Smooth muscle cell (in vitro differentiated cells): ENCODE data around the gene SEPTIN7. TPM values are rescaled to one million over a fixed set of nuclear protein-coding genes. Genes with fewer than 3 reads are reported as not detected.
A peak's percentile ranks its signal among the peaks of the same experiment; 100 is the strongest.

ENCODE experiments used
- DNase-seq: peaks from one replicate; lab custom pipeline; 2025; ENCODE audit not compliant: unreplicated experiment; lab: John Stamatoyannopoulos, UW
- H2AFZ ChIP-seq: fragments of 200-600 bp; sonication (generic); 2 replicates; pipeline ENCODE4 v1.6.0; 2016; ENCODE audit warnings: antibody characterized with exemption, low read depth, mild to moderate bottlenecking
- H3F3A ChIP-seq: fragments of 200-600 bp; sonication (generic); 2 replicates; pipeline ENCODE4 v1.6.0; 2017; ENCODE audit warnings: antibody characterized with exemption, low read depth
- H3K27ac ChIP-seq: fragments of 200-600 bp; sonication (generic); 2 replicates; pipeline ENCODE4 v1.5.1; 2016; ENCODE audit warnings: low read depth, mild to moderate bottlenecking
- H3K27me3 ChIP-seq: fragments of 200-600 bp; sonication (generic); 2 replicates; pipeline ENCODE4 v1.6.1; 2016; ENCODE audit warnings: low read depth, mild to moderate bottlenecking
- H3K36me3 ChIP-seq: fragments of 200-600 bp; sonication (generic); 2 replicates; pipeline ENCODE4 v1.5.1; 2016; ENCODE audit warnings: low read depth
- H3K4me1 ChIP-seq: fragments of 200-600 bp; sonication (generic); 2 replicates; pipeline ENCODE4 v1.5.1; 2016; ENCODE audit warnings: low read depth
- H3K4me2 ChIP-seq: fragments of 200-600 bp; sonication (generic); 2 replicates; pipeline ENCODE4 v1.6.0; 2016; ENCODE audit warnings: mild to moderate bottlenecking
- H3K4me3 ChIP-seq: fragments of 200-600 bp; sonication (generic); 2 replicates; pipeline ENCODE4 v1.5.1; 2016; ENCODE audit warnings: mild to moderate bottlenecking
- H3K79me2 ChIP-seq: fragments of 200-600 bp; sonication (generic); 2 replicates; pipeline ENCODE4 v1.6.0; 2016; ENCODE audit warnings: low read depth, mild to moderate bottlenecking
- H3K9ac ChIP-seq: fragments of 200-600 bp; sonication (generic); 2 replicates; pipeline ENCODE4 v1.6.0; 2016; ENCODE audit warnings: low read depth
- H3K9me3 ChIP-seq: fragments of 200-600 bp; sonication (generic); replicated peaks from 2 replicates; pipeline ENCODE4 v1.5.1; 2016; ENCODE audit warnings: low read depth
- H4K20me1 ChIP-seq: fragments of 200-600 bp; sonication (generic); 2 replicates; pipeline ENCODE4 v1.6.0; 2016; ENCODE audit warnings: low read depth
- WGBS: methylation state at CpG from one replicate; pipeline ENCODE4 v1.1.7; 2016; ENCODE audit warnings: low lambda C conversion rate; 5-methylcytosine and 5-hydroxymethylcytosine counted together
- polyA plus RNA-seq: library from polyadenylated mRNA; unstranded; fragments of >200 nt; fragmentation: Nextera tagmentation; extraction: Ambion mirVana; gene quantifications from 2 replicates; pipeline ENCODE4 v1.2.1, GENCODE V29; 2016
- total RNA-seq: library from RNA; depleted of rRNA; stranded (reverse); fragments of >200 nt; gene quantifications from 2 replicates; pipeline ENCODE4 v1.2.3, GENCODE V29; 2014
- TF ChIP-seq, protein P1 (sequence below): fragments of 200-600 bp; sonication (generic); IDR thresholded peaks from 2 replicates; pipeline ENCODE4 v1.5.1; 2017; ENCODE audit warnings: borderline replicate concordance, mild to moderate bottlenecking, antibody characterized with exemption; ENCODE audit not compliant: insufficient read depth, poor library complexity, severe bottlenecking

The SEPTIN7 gene
- total and polyA plus RNA-seq, 2 experiments from 2014 or later = 452 to 491 TPM

DNA sequence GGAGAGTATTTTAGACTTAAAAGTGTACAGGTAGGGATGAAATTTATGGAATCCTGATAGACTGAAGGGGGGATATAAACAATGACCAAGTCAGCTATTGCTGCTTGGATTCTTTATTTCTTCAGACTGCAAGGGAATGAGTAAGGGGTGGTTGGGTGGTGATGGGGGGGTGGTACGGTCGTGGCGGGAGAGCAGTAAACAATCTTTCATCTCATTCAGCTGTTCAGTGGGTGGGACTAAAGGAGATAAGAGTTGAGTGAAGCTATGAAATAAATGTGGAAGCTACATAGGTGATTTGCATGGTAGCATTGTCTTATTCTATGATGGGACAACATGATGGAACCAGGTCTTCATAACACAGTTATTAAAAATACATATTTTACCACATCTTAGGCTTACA, 1.8 kb downstream of the SEPTIN7 start:
- peak overlapping the region; percentile 87 for H3K4me2 ChIP-seq
- peaks cover 55% of the 10 kb centered on the region for H4K20me1 ChIP-seq
- H2AFZ ChIP-seq = no peak overlapping the region
- peaks cover 76% of the 10 kb centered on the region for H3K79me2 ChIP-seq
- no peaks in the 10 kb centered on the region for H3K36me3 ChIP-seq
- 8% methylated on average over 3 of the region's 3 CpGs for WGBS
- H3K9me3 ChIP-seq = no peaks in the 10 kb centered on the region
- peaks cover 6% of the 10 kb centered on the region for H3F3A ChIP-seq
- H3K4me1 ChIP-seq = peaks cover 24% of the 10 kb centered on the region
- TF ChIP-seq, protein P1, sequence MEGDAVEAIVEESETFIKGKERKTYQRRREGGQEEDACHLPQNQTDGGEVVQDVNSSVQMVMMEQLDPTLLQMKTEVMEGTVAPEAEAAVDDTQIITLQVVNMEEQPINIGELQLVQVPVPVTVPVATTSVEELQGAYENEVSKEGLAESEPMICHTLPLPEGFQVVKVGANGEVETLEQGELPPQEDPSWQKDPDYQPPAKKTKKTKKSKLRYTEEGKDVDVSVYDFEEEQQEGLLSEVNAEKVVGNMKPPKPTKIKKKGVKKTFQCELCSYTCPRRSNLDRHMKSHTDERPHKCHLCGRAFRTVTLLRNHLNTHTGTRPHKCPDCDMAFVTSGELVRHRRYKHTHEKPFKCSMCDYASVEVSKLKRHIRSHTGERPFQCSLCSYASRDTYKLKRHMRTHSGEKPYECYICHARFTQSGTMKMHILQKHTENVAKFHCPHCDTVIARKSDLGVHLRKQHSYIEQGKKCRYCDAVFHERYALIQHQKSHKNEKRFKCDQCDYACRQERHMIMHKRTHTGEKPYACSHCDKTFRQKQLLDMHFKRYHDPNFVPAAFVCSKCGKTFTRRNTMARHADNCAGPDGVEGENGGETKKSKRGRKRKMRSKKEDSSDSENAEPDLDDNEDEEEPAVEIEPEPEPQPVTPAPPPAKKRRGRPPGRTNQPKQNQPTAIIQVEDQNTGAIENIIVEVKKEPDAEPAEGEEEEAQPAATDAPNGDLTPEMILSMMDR = no peak
- no peak for DNase-seq
- H3K4me3 ChIP-seq = peak overlapping the region; percentile 90
- peak overlapping the region; percentile 97 for H3K27ac ChIP-seq
- H3K27me3 ChIP-seq = no peaks in the 10 kb centered on the region
- H3K9ac ChIP-seq = peak overlapping the region; percentile 91

DNA sequence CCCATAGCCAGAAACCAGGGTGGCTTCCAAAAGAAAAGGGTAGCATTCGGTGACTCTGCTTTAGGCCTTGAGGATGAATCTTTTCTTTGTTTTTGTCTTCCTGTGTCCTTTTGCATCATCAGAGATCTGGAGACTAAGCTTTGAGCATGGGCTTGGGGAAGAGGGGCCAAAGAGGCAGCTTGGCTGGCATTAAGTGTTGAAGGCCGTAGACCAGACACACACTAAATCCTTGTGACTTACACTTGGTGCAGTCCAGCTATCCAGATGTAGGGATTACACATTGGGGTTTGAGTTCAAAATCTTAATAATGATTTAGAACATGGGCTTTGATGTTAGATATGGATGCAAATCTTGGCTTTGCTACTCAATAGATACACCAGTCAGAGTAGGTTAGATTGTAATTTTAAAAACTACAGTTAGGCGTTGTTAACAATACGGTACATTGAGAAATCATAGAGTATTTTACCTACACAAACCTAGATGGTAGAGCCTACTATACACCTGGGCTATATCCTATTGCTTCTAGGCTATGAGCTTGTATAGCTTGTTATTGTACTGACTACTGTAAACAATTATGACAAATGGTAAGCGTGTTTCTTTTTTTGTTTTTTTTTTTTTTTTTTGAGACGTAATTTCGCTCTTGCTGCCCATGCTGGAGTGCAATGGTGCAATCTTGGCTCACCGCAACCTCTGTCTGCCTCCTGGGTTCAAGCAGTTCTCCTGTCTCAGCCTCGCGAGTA, 3.5 kb downstream of the SEPTIN7 start:
- Histone ChIP-seq H3F3A (peaks cover 6% of the 10 kb centered on the region), H3K36me3 (no peaks in the 10 kb centered on the region), H3K79me2 (peaks cover 82% of the 10 kb centered on the region), H4K20me1 (peaks cover 73% of the 10 kb centered on the region), H3K4me2 (peak overlapping the region; percentile 87), H3K4me1 (peaks cover 21% of the 10 kb centered on the region), H3K27ac (peak overlapping the region; percentile 97), H3K4me3 (peak overlapping the region; percentile 90), H3K9ac (no peak overlapping the region), H2AFZ (no peak overlapping the region), H3K27me3 (no peaks in the 10 kb centered on the region), H3K9me3 (no peaks in the 10 kb centered on the region)
- no peak for DNase-seq
- TF ChIP-seq, protein P1 = no peak
- WGBS = 83% methylated on average over 10 of the region's 10 CpGs

GRCh38 chr7:35805876-35806275, 5.0 kb downstream of the SEPTIN7 start:
- H3K4me1 ChIP-seq = peaks cover 16% of the 10 kb centered on the region
- H3K36me3 ChIP-seq = no peaks in the 10 kb centered on the region
- whole genome bisulfite sequencing = 75% methylated on average over 3 of the region's 3 CpGs
- H4K20me1 ChIP-seq = peaks cover 88% of the 10 kb centered on the region
- no peak overlapping the region for H3K27ac ChIP-seq
- H3K9me3 ChIP-seq = no peaks in the 10 kb centered on the region
- no peak overlapping the region for H3K4me2 ChIP-seq
- TF ChIP-seq, protein P1 = no peak
- no peak overlapping the region for H3K4me3 ChIP-seq
- no peak for DNase-seq
- peaks cover 6% of the 10 kb centered on the region for H3F3A ChIP-seq
- H2AFZ ChIP-seq = no peak overlapping the region
- H3K27me3 ChIP-seq = no peaks in the 10 kb centered on the region
- H3K9ac ChIP-seq = no peak overlapping the region
- H3K79me2 ChIP-seq = peaks cover 92% of the 10 kb centered on the region

DNA sequence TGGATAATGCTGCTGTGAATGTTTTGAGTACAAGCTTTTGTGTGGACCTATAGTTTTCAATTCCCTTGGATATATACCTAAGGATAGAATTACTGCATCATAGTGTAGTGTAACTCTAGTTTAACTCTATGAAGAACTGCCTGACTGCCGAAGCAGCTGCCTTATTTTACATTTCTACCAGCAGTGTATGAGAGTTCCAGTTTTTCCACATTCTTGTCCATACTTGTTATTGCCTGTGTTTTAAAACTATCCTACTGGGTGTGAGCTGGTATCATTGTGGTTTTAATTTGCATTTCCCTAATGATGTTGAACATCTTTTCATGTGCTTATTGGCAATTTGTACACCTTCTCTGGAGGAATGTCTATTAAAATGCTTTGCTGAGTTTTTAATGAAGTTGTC, 15.7 kb downstream of the SEPTIN7 start:
- WGBS = 64% methylated on average over 1 of the region's 1 CpG
- H3K9me3 ChIP-seq = no peaks in the 10 kb centered on the region
- no peak overlapping the region for H2AFZ ChIP-seq
- H3K4me3 ChIP-seq = no peak overlapping the region
- H3K9ac ChIP-seq = no peak overlapping the region
- H3K4me2 ChIP-seq = peak overlapping the region; percentile 45
- H3F3A ChIP-seq = peaks cover 38% of the 10 kb centered on the region
- no peaks in the 10 kb centered on the region for H3K36me3 ChIP-seq
- H3K4me1 ChIP-seq = peaks cover 20% of the 10 kb centered on the region
- peaks cover 100% of the 10 kb centered on the region for H3K79me2 ChIP-seq
- no peaks in the 10 kb centered on the region for H3K27me3 ChIP-seq
- peak overlapping the region; percentile 50 for H3K27ac ChIP-seq
- DNase-seq = no peak
- H4K20me1 ChIP-seq = peaks cover 100% of the 10 kb centered on the region
- TF ChIP-seq, protein P1 = no peak
